Osteoblast (primary cell): ENCODE results near the gene MSANTD1. TPM values are rescaled to one million over a fixed set of nuclear protein-coding genes. Genes with fewer than 3 reads are reported as not detected.

Experiments
- DNase-seq: peaks from one replicate; pipeline ENCODE4 v3.0.0; 2011; ENCODE audit warnings: low spot score, mixed read lengths; ENCODE audit not compliant: insufficient read length; ENCODE audit errors: missing footprints
- H2AFZ ChIP-seq: 2 replicates; pipeline ENCODE4 v1.6.0; 2011; ENCODE audit warnings: mild to moderate bottlenecking, low read length
- H3K27ac ChIP-seq: 2 replicates; pipeline ENCODE4 v1.5.1; 2011; ENCODE audit warnings: mild to moderate bottlenecking, low read depth, low read length, moderate library complexity
- H3K27me3 ChIP-seq: 2 replicates; pipeline ENCODE4 v1.6.0; 2012; ENCODE audit warnings: mild to moderate bottlenecking, control low read depth, inconsistent platforms, low read length, moderate library complexity; ENCODE audit not compliant: insufficient read depth
- H3K36me3 ChIP-seq: 2 replicates; pipeline ENCODE4 v1.5.1; 2011; ENCODE audit warnings: mild to moderate bottlenecking, low read length, control low read depth, moderate library complexity; ENCODE audit not compliant: insufficient read depth
- H3K4me1 ChIP-seq: 2 replicates; pipeline ENCODE4 v1.5.1; 2011; ENCODE audit warnings: mild to moderate bottlenecking, low read length, control low read depth, moderate library complexity; ENCODE audit not compliant: insufficient read depth
- H3K4me2 ChIP-seq: 2 replicates; pipeline ENCODE4 v1.6.0; 2011; ENCODE audit warnings: mild to moderate bottlenecking, low read length; ENCODE audit not compliant: insufficient read depth
- H3K4me3 ChIP-seq: fragments of 200-600 bp; sonication (generic); 3 replicates; pipeline ENCODE4 v1.5.1; 2012; ENCODE audit warnings: mild to moderate bottlenecking, low read length, inconsistent platforms; ENCODE audit not compliant: insufficient read depth
- H3K79me2 ChIP-seq: 2 replicates; pipeline ENCODE4 v1.6.0; 2012; ENCODE audit warnings: mild to moderate bottlenecking, low read length, control low read depth, inconsistent platforms; ENCODE audit not compliant: insufficient read depth
- H3K9me3 ChIP-seq: 2 replicates; pipeline ENCODE4 v1.5.1; 2011; ENCODE audit warnings: low read depth, low read length, control low read depth
- H4K20me1 ChIP-seq: 2 replicates; pipeline ENCODE4 v1.6.0; 2012; ENCODE audit warnings: mild to moderate bottlenecking, low read length, control low read depth; ENCODE audit not compliant: insufficient read depth
- CTCF ChIP-seq: IDR thresholded peaks from 2 replicates; pipeline ENCODE4 v1.5.1; 2011; ENCODE audit warnings: mild to moderate bottlenecking, low read depth, low read length, moderate library complexity; ENCODE audit errors: extremely low read depth
- total RNA-seq: library from RNA; depleted of rRNA; stranded (reverse); fragments of >200 nt; gene quantifications from 2 replicates; pipeline ENCODE4 v1.2.3, GENCODE V29; 2012

Gene MSANTD1
- total RNA-seq, 1 donor, result 0.72 TPM

- Histone ChIP-seq H3K9me3 (no peaks in the 10 kb centered on the region), H3K27ac (no peak overlapping the region), H2AFZ (no peak overlapping the region), H3K27me3 (peaks cover 16% of the 10 kb centered on the region), H3K79me2 (no peaks in the 10 kb centered on the region), H3K4me1 (no peaks in the 10 kb centered on the region), H3K4me3 (no peak overlapping the region), H4K20me1 (no peaks in the 10 kb centered on the region), H3K36me3 (no peaks in the 10 kb centered on the region), H3K4me2 (no peak overlapping the region)
- DNase-seq, result peak; percentile 72
- no peak for TF ChIP-seq CTCF
Measured at GRCh38 chr4:3269991-3270611, 21.1 kb downstream of the MSANTD1 start.

GRCh38 chr4:3271131-3271530, 22.2 kb downstream of the MSANTD1 start:
- Histone ChIP-seq H3K4me3 (no peak overlapping the region), H3K4me2 (no peak overlapping the region), H3K27ac (no peak overlapping the region), H3K36me3 (no peaks in the 10 kb centered on the region), H4K20me1 (no peaks in the 10 kb centered on the region), H3K9me3 (no peaks in the 10 kb centered on the region), H2AFZ (no peak overlapping the region), H3K4me1 (no peaks in the 10 kb centered on the region), H3K79me2 (no peaks in the 10 kb centered on the region), H3K27me3 (peaks cover 16% of the 10 kb centered on the region)
- no peak for TF ChIP-seq CTCF
- DNase-seq, result peak; percentile 38

GRCh38 chr4:3276986-3277385, 28.0 kb downstream of the MSANTD1 start:
- Histone ChIP-seq H3K79me2 (no peaks in the 10 kb centered on the region), H3K27me3 (peaks cover 18% of the 10 kb centered on the region), H3K9me3 (no peaks in the 10 kb centered on the region), H2AFZ (peak overlapping the region; percentile 54), H3K4me3 (no peak overlapping the region), H4K20me1 (no peaks in the 10 kb centered on the region), H3K4me1 (peaks cover 4% of the 10 kb centered on the region), H3K36me3 (no peaks in the 10 kb centered on the region), H3K27ac (no peak overlapping the region), H3K4me2 (peak overlapping the region; percentile 33)
- peak; percentile 80 for DNase-seq
- no peak for TF ChIP-seq CTCF

GRCh38 chr4:3280466-3280865, 31.5 kb downstream of the MSANTD1 start:
- no peak overlapping the region for H3K4me2 ChIP-seq
- no peak for TF ChIP-seq CTCF
- H4K20me1 ChIP-seq, result no peaks in the 10 kb centered on the region
- H3K9me3 ChIP-seq, result no peaks in the 10 kb centered on the region
- no peaks in the 10 kb centered on the region for H3K36me3 ChIP-seq
- H3K4me3 ChIP-seq, result no peak overlapping the region
- peaks cover 16% of the 10 kb centered on the region for H3K27me3 ChIP-seq
- peaks cover 4% of the 10 kb centered on the region for H3K4me1 ChIP-seq
- no peak overlapping the region for H2AFZ ChIP-seq
- H3K27ac ChIP-seq, result no peak overlapping the region
- no peaks in the 10 kb centered on the region for H3K79me2 ChIP-seq
- DNase-seq, result peak; percentile 63
